Esophagus muscularis mucosa (tissue), 4 donors: Measurements from ENCODE around the gene TELO2. TPM values are rescaled to one million over a fixed set of nuclear protein-coding genes. Genes with fewer than 3 reads are reported as not detected.
A peak's percentile ranks its signal among the peaks of the same experiment; 100 is the strongest.

Source experiments
- DNase-seq: peaks from one replicate; pipeline ENCODE4 v3.0.0-alpha.2; 2017; ENCODE audit errors: extremely low spot score
- H3K27ac ChIP-seq, 4 donors: fragments of 200-600 bp; sonication (generic); replicated peaks in 1 of 4; 1 replicate in 3 of 4; 2 replicates in 1 of 4; pipeline ENCODE4 v1.5.1; 2016 to 2019; ENCODE audit warnings: mild to moderate bottlenecking in 1 of 4
- H3K27me3 ChIP-seq, 4 donors: fragments of 200-600 bp; sonication (generic); one replicate each; pipeline versions ENCODE4 v1.5.1 to v1.6.0; 2016 to 2019
- H3K36me3 ChIP-seq, 4 donors: fragments of 200-600 bp; sonication (generic); one replicate each; pipeline ENCODE4 v1.5.1; 2016 to 2019
- H3K4me1 ChIP-seq, 4 donors: fragments of 200-600 bp; sonication (generic); one replicate each; pipeline ENCODE4 v1.5.1; 2016 to 2019
- H3K4me3 ChIP-seq, 4 donors: fragments of 200-600 bp; sonication (generic); 1 replicate in 2 of 4; 2 replicates in 2 of 4; pipeline ENCODE4 v1.5.1; 2016 to 2019; ENCODE audit warnings: mild to moderate bottlenecking in 4 of 4, moderate library complexity in 1 of 4
- H3K9me3 ChIP-seq, 4 donors: fragments of 200-600 bp; sonication (generic); 1 replicate in 3 of 4; 2 replicates in 1 of 4; pipeline ENCODE4 v1.5.1; 2016 to 2019
- EP300 ChIP-seq: sonication (generic); formaldehyde crosslinking; IDR thresholded peaks from one replicate; pipeline ENCODE4 v1.6.1; 2017; ENCODE audit warnings: antibody characterized with exemption
- POLR2A ChIP-seq: fragments of 450-650 bp; IDR thresholded peaks from one replicate; pipeline ENCODE4 v1.6.1; 2017; ENCODE audit warnings: antibody characterized with exemption, moderate library complexity, mild to moderate bottlenecking, low read depth
- POLR2AphosphoS5 ChIP-seq, 2 donors: sonication (generic); formaldehyde crosslinking; IDR thresholded peaks; one replicate each; pipeline ENCODE4 v1.6.1; 2017; ENCODE audit warnings: antibody characterized with exemption in 2 of 2
- WGBS: methylation state at CpG from one replicate; pipeline ENCODE4 v1.1.5; 2018; 5-methylcytosine and 5-hydroxymethylcytosine counted together
- intact Hi-C: fragments of 100-400 bp; cut with DNase I; formaldehyde crosslinking; loops from one replicate; pipeline ENCODE4 v1.15.1; 2023
- total RNA-seq, 4 donors: library from RNA; depleted of rRNA; stranded (reverse); fragments of >200 nt; gene quantifications; one replicate each; pipeline versions ENCODE4 v1.1.0 to v1.2.1, GENCODE V29; 2016
- TF ChIP-seq, protein P1 (sequence below), 3 experiments: fragments of 200-600 bp in 2 of 3; fragments of 450-650 bp in 1 of 3; sonication (generic) in 2 of 3; IDR thresholded peaks; one replicate each; pipeline ENCODE4 v1.5.1; 2017 to 2019; ENCODE audit warnings: antibody characterized with exemption in 3 of 3, mild to moderate bottlenecking in 2 of 3, moderate library complexity in 1 of 3

Gene TELO2
- total RNA-seq, 4 donors from 2014 or later, result 14.1 to 27.7 (median 18.4) TPM

DNA sequence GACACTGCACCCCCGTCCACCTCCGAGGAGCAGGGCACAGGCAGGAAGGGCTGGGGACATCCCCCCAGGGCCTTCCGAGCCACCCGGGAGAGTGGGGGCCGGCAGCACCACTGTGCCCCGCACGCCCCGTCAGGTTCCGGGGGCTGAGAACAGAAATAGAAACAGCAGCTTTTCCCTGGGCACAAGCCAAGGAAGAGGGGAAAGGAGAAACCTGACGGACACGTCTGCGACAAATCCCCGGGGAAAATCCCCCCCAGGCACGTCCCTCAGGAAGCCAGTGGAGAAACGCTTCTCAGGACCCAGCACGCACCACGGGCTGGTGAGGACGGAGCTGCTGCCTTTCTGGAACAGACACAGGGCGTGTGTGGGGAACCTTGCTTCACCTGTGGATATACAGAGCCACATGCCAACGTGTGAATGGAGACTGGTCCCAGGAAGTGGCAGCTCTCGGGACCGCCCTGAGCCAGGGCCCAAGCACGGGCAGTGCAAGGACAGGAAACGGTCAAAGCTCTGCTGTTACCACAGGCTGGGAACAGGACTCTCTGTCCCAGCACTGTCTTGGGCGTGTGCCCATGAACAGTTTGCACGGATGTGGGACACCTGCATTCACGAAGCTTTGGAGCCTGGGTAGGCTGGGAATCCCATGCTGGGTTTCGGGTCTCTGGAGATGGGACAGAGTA lies 39.1 kb downstream of the TELO2 start:
- no peak for DNase-seq
- no peak for TF ChIP-seq POLR2A
- TF ChIP-seq EP300, result peak; percentile 92
- peak; percentile 91 to 97 for TF ChIP-seq POLR2AphosphoS5 (IDR thresholded peaks at IDR 0.05)
- TF ChIP-seq, protein P1, sequence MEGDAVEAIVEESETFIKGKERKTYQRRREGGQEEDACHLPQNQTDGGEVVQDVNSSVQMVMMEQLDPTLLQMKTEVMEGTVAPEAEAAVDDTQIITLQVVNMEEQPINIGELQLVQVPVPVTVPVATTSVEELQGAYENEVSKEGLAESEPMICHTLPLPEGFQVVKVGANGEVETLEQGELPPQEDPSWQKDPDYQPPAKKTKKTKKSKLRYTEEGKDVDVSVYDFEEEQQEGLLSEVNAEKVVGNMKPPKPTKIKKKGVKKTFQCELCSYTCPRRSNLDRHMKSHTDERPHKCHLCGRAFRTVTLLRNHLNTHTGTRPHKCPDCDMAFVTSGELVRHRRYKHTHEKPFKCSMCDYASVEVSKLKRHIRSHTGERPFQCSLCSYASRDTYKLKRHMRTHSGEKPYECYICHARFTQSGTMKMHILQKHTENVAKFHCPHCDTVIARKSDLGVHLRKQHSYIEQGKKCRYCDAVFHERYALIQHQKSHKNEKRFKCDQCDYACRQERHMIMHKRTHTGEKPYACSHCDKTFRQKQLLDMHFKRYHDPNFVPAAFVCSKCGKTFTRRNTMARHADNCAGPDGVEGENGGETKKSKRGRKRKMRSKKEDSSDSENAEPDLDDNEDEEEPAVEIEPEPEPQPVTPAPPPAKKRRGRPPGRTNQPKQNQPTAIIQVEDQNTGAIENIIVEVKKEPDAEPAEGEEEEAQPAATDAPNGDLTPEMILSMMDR (IDR thresholded peaks at IDR 0.05), result no peak
- Histone ChIP-seq H3K9me3 (no peaks in the 10 kb centered on the region), H3K27me3 (no peaks in the 10 kb centered on the region), H3K4me1 (peaks cover 61 to 91% (median 69%) of the 10 kb centered on the region in 4 donors), H3K4me3 (peak overlapping the region; percentile 64 to 71 (median 65)), H3K36me3 (peaks cover 0 to 23% (median 20%) of the 10 kb centered on the region in 4 donors), H3K27ac (peak overlapping the region; percentile 84 to 90 (median 86))
- intact Hi-C loops, result no loop called here
- WGBS, result 27% methylated on average over 26 of the region's 28 CpGs

DNA sequence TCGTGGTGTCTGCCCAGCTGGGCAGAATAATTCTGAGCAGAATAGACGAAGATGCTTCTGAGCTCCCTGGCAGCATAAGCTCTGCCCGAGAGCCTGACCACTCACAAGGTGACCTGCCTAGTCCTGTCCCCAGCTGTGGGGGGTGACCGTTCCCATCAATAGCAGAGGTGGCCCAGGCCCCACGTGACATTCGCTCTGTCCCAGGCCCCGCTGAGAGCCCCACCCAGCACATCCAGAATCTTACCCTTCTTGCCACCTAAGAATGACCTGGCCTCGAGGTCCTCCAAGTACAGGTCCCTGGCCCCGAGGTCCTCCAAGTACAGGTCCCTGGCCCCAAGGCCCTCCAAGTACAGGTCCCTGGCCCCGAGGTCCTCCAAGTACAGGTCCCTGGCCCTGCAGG lies 39.6 kb downstream of the TELO2 start:
- intact Hi-C loops, result no loop called here
- WGBS, result 53% methylated on average over 3 of the region's 10 CpGs
- Histone ChIP-seq H3K27ac (peak overlapping the region; percentile 84 to 90 (median 86)), H3K4me1 (peaks cover 61 to 91% (median 70%) of the 10 kb centered on the region in 4 donors), H3K9me3 (no peaks in the 10 kb centered on the region), H3K27me3 (no peaks in the 10 kb centered on the region), H3K4me3 (peak overlapping the region; percentile 64 to 71 (median 65)), H3K36me3 (peaks cover 0 to 28% (median 25%) of the 10 kb centered on the region in 4 donors)
- DNase-seq, result no peak
- TF ChIP-seq POLR2A (no peak), EP300 (no peak), POLR2AphosphoS5 (IDR thresholded peaks at IDR 0.05) (no peak)
- TF ChIP-seq, protein P1 (IDR thresholded peaks at IDR 0.05), result no peak

DNA sequence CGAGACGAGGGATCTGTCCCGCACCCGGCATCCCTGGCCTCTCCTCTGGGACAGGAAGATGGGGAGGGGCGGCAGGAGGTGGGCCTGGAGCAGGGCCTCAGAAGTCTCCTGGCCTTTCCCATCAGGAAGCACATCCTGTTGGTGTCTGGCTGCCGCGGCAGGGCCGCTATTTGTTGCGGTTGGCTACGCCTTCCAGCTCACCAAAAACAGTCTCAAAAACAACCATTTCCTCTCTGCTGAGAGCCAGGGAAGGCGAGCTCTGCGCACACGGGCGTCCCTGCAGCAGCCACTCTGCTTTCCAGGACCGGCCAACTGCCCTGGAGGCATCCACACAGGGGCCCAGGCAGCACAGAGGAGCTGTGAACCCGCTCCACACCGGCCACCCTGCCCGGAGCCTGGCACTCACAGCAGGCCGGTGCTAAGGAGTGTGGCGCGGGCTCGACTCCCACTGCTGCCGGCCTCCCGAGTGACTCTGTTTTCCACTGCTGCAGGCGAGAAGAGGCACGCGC lies 40.3 kb downstream of the TELO2 start, which contains the start of gene TMEM204:
TMEM204 (plus strand) TSS at position 224 of the 509 bp plus-strand sequence. CDS start 610 bp downstream, outside the sequence.
- WGBS, result 48% methylated on average over 16 of the region's 27 CpGs
- H3K9me3 ChIP-seq, result no peaks in the 10 kb centered on the region
- H3K27ac ChIP-seq, result peak within 1 kb of the TSS; percentile 84 to 90 (median 86)
- H3K4me1 ChIP-seq, result peaks cover 61 to 91% (median 70%) of the 10 kb centered on the region in 4 donors
- H3K4me3 ChIP-seq, result peak within 1 kb of the TSS; percentile 64 to 71 (median 65)
- TF ChIP-seq, protein P1 (IDR thresholded peaks at IDR 0.05), result no peak
- peak; percentile 88 to 90 for TF ChIP-seq POLR2AphosphoS5 (IDR thresholded peaks at IDR 0.05)
- peak; percentile 17 for TF ChIP-seq POLR2A
- no peak for TF ChIP-seq EP300
- H3K27me3 ChIP-seq, result no peaks in the 10 kb centered on the region
- no peak for DNase-seq
- peaks cover 0 to 36% (median 33%) of the 10 kb centered on the region in 4 donors for H3K36me3 ChIP-seq
- intact Hi-C loops, result no loop called here

DNA sequence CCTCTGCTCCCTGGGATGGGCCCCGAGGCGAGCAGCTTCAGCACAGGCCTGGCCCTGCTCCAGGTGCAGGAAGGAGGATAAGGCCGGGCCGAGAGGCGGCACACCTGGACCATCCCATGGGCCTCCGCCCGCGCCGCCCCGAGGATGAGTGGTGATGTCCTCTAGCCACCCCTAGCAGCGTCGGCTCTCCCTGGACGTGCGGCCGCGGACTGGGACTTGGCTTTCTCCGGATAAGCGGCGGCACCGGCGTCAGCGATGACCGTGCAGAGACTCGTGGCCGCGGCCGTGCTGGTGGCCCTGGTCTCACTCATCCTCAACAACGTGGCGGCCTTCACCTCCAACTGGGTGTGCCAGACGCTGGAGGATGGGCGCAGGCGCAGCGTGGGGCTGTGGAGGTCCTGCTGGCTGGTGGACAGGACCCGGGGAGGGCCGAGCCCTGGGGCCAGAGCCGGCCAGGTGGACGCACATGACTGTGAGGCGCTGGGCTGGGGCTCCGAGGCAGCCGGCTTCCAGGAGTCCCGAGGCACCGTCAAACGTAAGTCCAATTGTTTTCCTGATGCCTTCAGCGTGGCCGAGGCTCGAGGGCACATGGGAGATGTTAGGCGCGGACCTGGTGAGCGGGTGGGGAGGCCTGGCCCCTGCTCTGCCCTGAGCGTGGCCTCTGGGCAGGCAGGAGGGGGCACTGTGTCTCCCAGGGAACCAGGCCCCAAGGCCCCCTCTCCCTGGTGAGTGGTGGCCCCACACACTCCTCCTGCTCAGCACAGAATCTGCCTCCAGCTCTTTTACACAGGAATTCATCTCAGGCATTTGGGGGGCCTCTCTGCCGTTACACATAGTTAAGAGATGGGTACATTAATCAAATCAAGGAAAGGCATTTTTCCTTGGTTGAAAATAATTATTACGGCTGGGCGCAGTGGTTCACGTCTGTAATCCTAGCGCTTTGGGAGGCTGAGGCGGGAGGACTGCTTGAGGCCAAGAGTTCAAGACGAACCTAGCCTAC lies 41.2 kb downstream of the TELO2 start:
- peak overlapping the region; percentile 84 to 90 (median 86) for H3K27ac ChIP-seq
- WGBS, result 51% methylated on average over 8 of the region's 57 CpGs
- no peak for DNase-seq
- TF ChIP-seq POLR2AphosphoS5 (IDR thresholded peaks at IDR 0.05), result peak in 1 of 2 donors; percentile 8
- TF ChIP-seq, protein P1 (IDR thresholded peaks at IDR 0.05), result no peak
- intact Hi-C loops, result no loop called here
- H3K9me3 ChIP-seq, result no peaks in the 10 kb centered on the region
- H3K36me3 ChIP-seq, result peaks cover 6 to 44% (median 41%) of the 10 kb centered on the region in 4 donors
- H3K27me3 ChIP-seq, result no peaks in the 10 kb centered on the region
- H3K4me1 ChIP-seq, result peaks cover 61 to 92% (median 77%) of the 10 kb centered on the region in 4 donors
- peak overlapping the region; percentile 64 to 71 (median 65) for H3K4me3 ChIP-seq
